GM21360 (cell line): Measurements from ENCODE around the gene HNRNPK.

ENCODE experiments used
- ATAC-seq: cut with Tn5 transposase; IDR thresholded peaks from one replicate; pipeline ENCODE4 v1.9.1; 2021; ENCODE audit warnings: mild to moderate bottlenecking, moderate library complexity; ENCODE audit not compliant: unreplicated experiment

The HNRNPK gene

GRCh38 chr9:83979812-83980394 lies at the start of gene HNRNPK:
Gene HNRNPK, minus strand, starts transcription at chr9:83980215. Its CDS starts 1,963 bp downstream, at chr9:83978252.
- ATAC-seq, result peak; percentile 78

- ATAC-seq, result no peak
Observed at GRCh38 chr9:84027201-84027600, 47.2 kb upstream of the HNRNPK start.

- ATAC-seq, result no peak
Observed at GRCh38 chr9:84024041-84024575, 44.1 kb upstream of the HNRNPK start.

GRCh38 chr9:84007662-84008061 lies 27.6 kb upstream of the HNRNPK start:
- no peak for ATAC-seq

GRCh38 chr9:84003246-84003645 lies 23.2 kb upstream of the HNRNPK start:
- no peak for ATAC-seq

- no peak for ATAC-seq
Observed at GRCh38 chr9:84002344-84002743, 22.3 kb upstream of the HNRNPK start.

GRCh38 chr9:84001621-84002020 lies 21.6 kb upstream of the HNRNPK start:
- no peak for ATAC-seq

GRCh38 chr9:84000186-84000585 lies 20.2 kb upstream of the HNRNPK start:
- ATAC-seq, result no peak

- no peak for ATAC-seq
Observed at GRCh38 chr9:83999141-83999918, 19.3 kb upstream of the HNRNPK start.

- no peak for ATAC-seq
Observed at GRCh38 chr9:83996126-83996525, 16.1 kb upstream of the HNRNPK start.

GRCh38 chr9:83992901-83993300 lies 12.9 kb upstream of the HNRNPK start:
- ATAC-seq, result no peak

- no peak for ATAC-seq
Observed at GRCh38 chr9:83992407-83992806, 12.4 kb upstream of the HNRNPK start.

GRCh38 chr9:83991355-83991754 lies 11.3 kb upstream of the HNRNPK start:
- ATAC-seq, result no peak

GRCh38 chr9:83988411-83988810 lies 8.4 kb upstream of the HNRNPK start:
- ATAC-seq, result no peak

- ATAC-seq, result no peak
Observed at GRCh38 chr9:83987402-83987791, 7.4 kb upstream of the HNRNPK start.

- ATAC-seq, result no peak
Observed at GRCh38 chr9:83986765-83987401, 6.9 kb upstream of the HNRNPK start.

GRCh38 chr9:83986195-83986594 lies 6.2 kb upstream of the HNRNPK start:
- ATAC-seq, result no peak

GRCh38 chr9:83981126-83981871 lies 1.3 kb upstream of the HNRNPK start:
- no peak for ATAC-seq

- peak; percentile 69 for ATAC-seq
Observed at GRCh38 chr9:83980395-83981125, 545 bp upstream of the HNRNPK start, which contains the start of gene RMI1. Gene RMI1, plus strand, starts transcription at chr9:83980805. Its CDS starts 20,182 bp downstream, at chr9:84000987.
